HCT116 (cell line): ENCODE data around the gene OR4A15. TPM values are rescaled to one million over a fixed set of nuclear protein-coding genes. Genes with fewer than 3 reads are reported as not detected.

Experiments
- ATAC-seq: fragments of 200-7000 bp; cut with Tn5 transposase; 2 replicates; pipeline ENCODE4 v1.9.1; 2020; ENCODE audit warnings: mild to moderate bottlenecking, moderate library complexity
- BruUV-seq: library from RNA; stranded (reverse); fragments of 400-500 nt; replicated peaks from 2 replicates; lab custom pipeline; 2021; lab: Mats Ljungman, UMichigan
- CTCF ChIA-PET: fragments of 300-600 bp; sonication (Branson Sonifier 250); formaldehyde crosslinking; loops from one replicate; lab custom pipeline; 2021; ENCODE audit warnings: antibody characterized with exemption; lab: Charles Lee
- POLR2A ChIA-PET: fragments of 300-600, 350-600 bp; sonication (Branson Sonifier 250); formaldehyde crosslinking; loops from one replicate; lab custom pipeline; 2021; ENCODE audit warnings: antibody characterized with exemption; lab: Charles Lee
- RAD21 ChIA-PET, 2 experiments: fragments of 300-600 bp; sonication (Branson Sonifier 250); formaldehyde crosslinking; loops; one replicate each; lab custom pipeline; 2023; ENCODE audit warnings: low total read pairs in 2 of 2; ENCODE audit not compliant: uncharacterized antibody in 2 of 2, unreplicated experiment in 2 of 2, low non-redundant PET in 1 of 2; lab: Charles Lee
- DNase-seq: peaks from one replicate; pipeline ENCODE4 v3.0.0-alpha.2; 2010; ENCODE audit warnings: low read depth, low spot score
- H2AFZ ChIP-seq: fragments of 200-600 bp; shearing (Covaris generic), sonication (generic); 2 replicates; pipeline ENCODE4 v1.6.1; 2017; ENCODE audit warnings: low read depth, mixed run types, mixed read lengths, antibody characterized with exemption, low read length; ENCODE audit not compliant: poor library complexity, severe bottlenecking
- H3K27ac ChIP-seq: 2 replicates; pipeline ENCODE4 v1.5.1; 2012; ENCODE audit warnings: low read depth, low read length
- H3K27me3 ChIP-seq: fragments of 200-600 bp; sonication (generic); 2 replicates; pipeline ENCODE4 v1.6.1; 2016; ENCODE audit warnings: mixed run types, low read length, mixed read lengths; ENCODE audit not compliant: insufficient read depth
- H3K36me3 ChIP-seq, 2 experiments: fragments of 200-500 bp in 1 of 2; fragments of 200-600 bp in 1 of 2; sonication (Bioruptor generic) in 1 of 2; sonication (generic) in 1 of 2; 2 replicates each; pipeline versions ENCODE4 v1.5.1 to v1.6.1; 2014 to 2016; ENCODE audit warnings: low read length in 2 of 2, inconsistent platforms in 1 of 2, mixed read lengths in 1 of 2, mixed run types in 1 of 2; ENCODE audit not compliant: insufficient read depth in 2 of 2, control insufficient read depth in 1 of 2
- H3K4me1 ChIP-seq, 2 experiments: fragments of 200-600 bp in 1 of 2; sonication (generic) in 1 of 2; 2 replicates each; pipeline versions ENCODE4 v1.5.1 to v1.6.1; 2012 to 2017; ENCODE audit warnings: low read length in 2 of 2, inconsistent platforms in 1 of 2, mild to moderate bottlenecking in 1 of 2, mixed read lengths in 1 of 2, mixed run types in 1 of 2, moderate library complexity in 1 of 2; ENCODE audit not compliant: insufficient read depth in 2 of 2, control insufficient read depth in 1 of 2
- H3K4me2 ChIP-seq: fragments of 200-600 bp; sonication (generic); 2 replicates; pipeline ENCODE4 v1.6.1; 2017; ENCODE audit warnings: mixed run types, low read length, mixed read lengths
- H3K4me3 ChIP-seq, 2 experiments: fragments of 200-600 bp in 1 of 2; sonication (generic) in 1 of 2; replicated peaks in 1 of 2; 2 replicates each; pipeline ENCODE4 v1.5.1; 2011 to 2016; ENCODE audit warnings: low read length in 2 of 2, control low read depth in 1 of 2, low read depth in 1 of 2, mild to moderate bottlenecking in 1 of 2, mixed read lengths in 1 of 2, mixed run types in 1 of 2
- H3K79me2 ChIP-seq: fragments of 200-600 bp; sonication (generic); 2 replicates; pipeline ENCODE4 v1.6.1; 2017; ENCODE audit warnings: mild to moderate bottlenecking, mixed run types, low read length, moderate library complexity, mixed read lengths; ENCODE audit not compliant: insufficient read depth
- H3K9ac ChIP-seq: fragments of 200-600 bp; sonication (generic); 2 replicates; pipeline ENCODE4 v1.6.1; 2016; ENCODE audit warnings: low read length, mixed read lengths
- H3K9me2 ChIP-seq: fragments of 200-600 bp; sonication (generic), shearing (Covaris generic); 2 replicates; pipeline ENCODE4 v1.6.1; 2017; ENCODE audit warnings: mixed run types, mild to moderate bottlenecking, moderate library complexity; ENCODE audit not compliant: insufficient read depth
- H3K9me3 ChIP-seq, 2 experiments: fragments of 200-500 bp in 1 of 2; fragments of 200-600 bp in 1 of 2; sonication (Bioruptor generic) in 1 of 2; sonication (generic) in 1 of 2; 2 replicates each; pipeline ENCODE4 v1.6.1; 2014 to 2017; ENCODE audit warnings: low read length in 2 of 2, mixed read lengths in 2 of 2, inconsistent platforms in 1 of 2, low read depth in 1 of 2, mild to moderate bottlenecking in 1 of 2, mixed run types in 1 of 2, moderate library complexity in 1 of 2; ENCODE audit not compliant: control insufficient read depth in 1 of 2, insufficient read depth in 1 of 2
- H4K20me1 ChIP-seq: fragments of 200-600 bp; sonication (generic), shearing (Covaris generic); 2 replicates; pipeline ENCODE4 v1.6.1; 2017; ENCODE audit warnings: mixed run types, mild to moderate bottlenecking, moderate library complexity; ENCODE audit not compliant: insufficient read depth
- EGR1 ChIP-seq: IDR thresholded peaks from 2 replicates; pipeline ENCODE4 v1.6.1; 2012; ENCODE audit warnings: low read depth
- ELF1 ChIP-seq: IDR thresholded peaks from 2 replicates; pipeline ENCODE4 v1.6.1; 2012; ENCODE audit warnings: low read depth, borderline replicate concordance
- EZH2 ChIP-seq: fragments of 200-600 bp; sonication (generic); IDR thresholded peaks from 2 replicates; pipeline ENCODE4 v1.6.1; 2017; ENCODE audit warnings: antibody characterized with exemption, mixed run types
- EZH2phosphoT487 ChIP-seq: fragments of 200-600 bp; IDR thresholded peaks from 2 replicates; pipeline ENCODE4 v1.6.1; 2018; ENCODE audit warnings: antibody characterized with exemption, borderline replicate concordance
- FOSL1 ChIP-seq: IDR thresholded peaks from 2 replicates; pipeline ENCODE4 v1.6.1; 2012; ENCODE audit warnings: low read depth
- JUND ChIP-seq: IDR thresholded peaks from 2 replicates; pipeline ENCODE4 v1.6.1; 2012
- POLR2A ChIP-seq: IDR thresholded peaks from 2 replicates; pipeline ENCODE4 v1.7.0; 2011; ENCODE audit warnings: borderline replicate concordance; ENCODE audit not compliant: insufficient read depth, insufficient read length; ENCODE audit errors: extremely low read depth
- POLR2AphosphoS5 ChIP-seq: IDR thresholded peaks from 2 replicates; pipeline ENCODE4 v1.6.1; 2011; ENCODE audit warnings: mild to moderate bottlenecking, low read depth, low read length, moderate library complexity
- RAD21 ChIP-seq: IDR thresholded peaks from 2 replicates; pipeline ENCODE4 v1.6.1; 2012; ENCODE audit warnings: low read depth, mild to moderate bottlenecking
- SIN3A ChIP-seq: IDR thresholded peaks from 2 replicates; pipeline ENCODE4 v1.6.1; 2012; ENCODE audit warnings: low read depth
- SRF ChIP-seq: IDR thresholded peaks from 2 replicates; pipeline ENCODE4 v1.6.1; 2012; ENCODE audit warnings: low read depth
- YY1 ChIP-seq: IDR thresholded peaks from 2 replicates; pipeline ENCODE4 v1.6.1; 2011; ENCODE audit warnings: low read length, low read depth, moderate library complexity, mild to moderate bottlenecking; ENCODE audit not compliant: insufficient replicate concordance; ENCODE audit errors: extremely low read depth
- ZFX ChIP-seq: fragments of 450-650 bp; IDR thresholded peaks from 2 replicates; pipeline ENCODE4 v1.6.1; 2017
- ZNF274 ChIP-seq: fragments of 200-500 bp; sonication (Bioruptor generic); IDR thresholded peaks from 2 replicates; pipeline ENCODE4 v1.6.1; 2014; ENCODE audit warnings: mild to moderate bottlenecking, low read depth, low read length, inconsistent platforms
- intact Hi-C: fragments of 100-400 bp; cut with micrococcal nuclease; formaldehyde crosslinking; loops from 2 replicates; pipeline ENCODE4 v1.10.0; 2022
- total RNA-seq: library from RNA; stranded (reverse); gene quantifications from one replicate; pipeline ENCODE4 v1.2.1, GENCODE V29; 2021; ENCODE audit not compliant: unreplicated experiment
- TF ChIP-seq, protein P1 (sequence below), 3 experiments: fragments of 200-600 bp in 1 of 3; sonication (generic) in 1 of 3; IDR thresholded peaks in 2 of 3; conservative IDR thresholded peaks in 1 of 3; 2 replicates each; pipeline ENCODE4 v1.5.1; 2012 to 2017; ENCODE audit warnings: low read depth in 2 of 3, low read length in 2 of 3, antibody characterized with exemption in 1 of 3, borderline replicate concordance in 1 of 3, control low read depth in 1 of 3, mild to moderate bottlenecking in 1 of 3, mixed read lengths in 1 of 3, mixed run types in 1 of 3, moderate library complexity in 1 of 3; ENCODE audit not compliant: insufficient read depth in 1 of 3
- TF ChIP-seq, protein P2 (sequence below): IDR thresholded peaks from 2 replicates; pipeline ENCODE4 v1.6.1; 2011; ENCODE audit warnings: mild to moderate bottlenecking, low read length, moderate library complexity; ENCODE audit not compliant: insufficient replicate concordance; ENCODE audit errors: extremely low read depth
- TF ChIP-seq, protein P3 (sequence below): IDR thresholded peaks from 2 replicates; pipeline ENCODE4 v1.6.1; 2012

Gene OR4A15
- total RNA-seq, 1 experiment from 2014 or later = not detected

DNA sequence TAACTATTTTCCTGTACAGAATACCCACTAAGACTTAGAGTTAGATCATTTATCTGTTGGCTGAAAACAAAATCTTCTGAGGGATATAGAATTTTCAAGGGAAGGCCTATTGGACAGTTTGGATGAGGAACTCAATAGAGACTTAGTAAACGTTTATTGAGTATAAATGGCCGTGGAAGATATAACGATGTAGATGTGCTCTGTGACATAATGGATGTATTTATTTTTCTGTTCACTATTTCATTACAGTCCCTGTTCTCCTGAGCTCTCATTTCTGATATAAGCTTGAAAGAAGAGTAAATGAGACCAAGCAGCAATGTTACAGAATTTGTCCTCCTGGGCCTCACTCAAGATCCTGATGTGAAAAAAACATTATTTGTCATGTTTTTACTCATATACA is 24.9 kb upstream of the OR4A15 start, which contains the start of gene OR4A16:
OR4A16 (plus strand) TSS at position 301 of the 400 bp plus-strand sequence; CDS start at position 301, 0 bp downstream.
- no peaks in the 10 kb centered on the region for H3K9me2 ChIP-seq

DNA sequence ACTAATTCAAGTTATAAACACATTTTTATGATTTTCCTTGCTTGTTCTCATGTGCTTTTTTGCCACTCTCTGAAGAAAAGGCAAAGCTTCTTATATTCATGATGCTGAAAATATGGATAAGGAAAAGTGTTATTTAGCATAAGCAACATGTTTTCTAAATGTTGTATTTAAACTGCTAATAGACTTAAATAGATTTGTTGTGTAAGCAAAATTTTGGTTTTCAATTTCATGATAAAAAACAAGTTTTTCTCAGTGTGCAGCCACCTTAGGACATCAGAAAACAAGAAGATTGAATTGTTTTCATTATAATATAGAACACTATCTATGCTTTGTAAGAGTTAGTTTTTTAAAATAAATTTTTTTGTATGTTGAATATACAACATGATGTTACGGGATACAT is 22.5 kb upstream of the OR4A15 start:
- no TSS peak for BruUV-seq
- Histone ChIP-seq H2AFZ (no peak overlapping the region), H3K9me2 (no peaks in the 10 kb centered on the region), H3K79me2 (no peaks in the 10 kb centered on the region), H3K27ac (no peak overlapping the region), H3K36me3 (no peaks in the 10 kb centered on the region), H4K20me1 (no peaks in the 10 kb centered on the region), H3K9ac (no peak overlapping the region), H3K4me1 (no peaks in the 10 kb centered on the region), H3K27me3 (no peaks in the 10 kb centered on the region), H3K4me2 (no peak overlapping the region), H3K9me3 (peaks cover 8 to 18% of the 10 kb centered on the region in 2 experiments; a peak in 2 of 4 replicates), H3K4me3 (no peak overlapping the region)
- ATAC-seq (no peak), DNase-seq (no peak)
- CTCF ChIA-PET = no interaction called here
- intact Hi-C loops = no loop called here
- TF ChIP-seq, protein P1, sequence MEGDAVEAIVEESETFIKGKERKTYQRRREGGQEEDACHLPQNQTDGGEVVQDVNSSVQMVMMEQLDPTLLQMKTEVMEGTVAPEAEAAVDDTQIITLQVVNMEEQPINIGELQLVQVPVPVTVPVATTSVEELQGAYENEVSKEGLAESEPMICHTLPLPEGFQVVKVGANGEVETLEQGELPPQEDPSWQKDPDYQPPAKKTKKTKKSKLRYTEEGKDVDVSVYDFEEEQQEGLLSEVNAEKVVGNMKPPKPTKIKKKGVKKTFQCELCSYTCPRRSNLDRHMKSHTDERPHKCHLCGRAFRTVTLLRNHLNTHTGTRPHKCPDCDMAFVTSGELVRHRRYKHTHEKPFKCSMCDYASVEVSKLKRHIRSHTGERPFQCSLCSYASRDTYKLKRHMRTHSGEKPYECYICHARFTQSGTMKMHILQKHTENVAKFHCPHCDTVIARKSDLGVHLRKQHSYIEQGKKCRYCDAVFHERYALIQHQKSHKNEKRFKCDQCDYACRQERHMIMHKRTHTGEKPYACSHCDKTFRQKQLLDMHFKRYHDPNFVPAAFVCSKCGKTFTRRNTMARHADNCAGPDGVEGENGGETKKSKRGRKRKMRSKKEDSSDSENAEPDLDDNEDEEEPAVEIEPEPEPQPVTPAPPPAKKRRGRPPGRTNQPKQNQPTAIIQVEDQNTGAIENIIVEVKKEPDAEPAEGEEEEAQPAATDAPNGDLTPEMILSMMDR (IDR thresholded peaks at IDR 0.05 in 2 of 3, conservative IDR thresholded peaks at IDR 0.05 in 1 of 3; ENCODE audit: borderline replicate concordance in 1 of 3, insufficient read depth in 1 of 3, low read depth in 2 of 3, low read length in 2 of 3) = no peak
- TF ChIP-seq ELF1 = no peak
- no peak for TF ChIP-seq ZFX
- no peak for TF ChIP-seq EZH2phosphoT487
- no peak for TF ChIP-seq POLR2A
- TF ChIP-seq, protein P2, sequence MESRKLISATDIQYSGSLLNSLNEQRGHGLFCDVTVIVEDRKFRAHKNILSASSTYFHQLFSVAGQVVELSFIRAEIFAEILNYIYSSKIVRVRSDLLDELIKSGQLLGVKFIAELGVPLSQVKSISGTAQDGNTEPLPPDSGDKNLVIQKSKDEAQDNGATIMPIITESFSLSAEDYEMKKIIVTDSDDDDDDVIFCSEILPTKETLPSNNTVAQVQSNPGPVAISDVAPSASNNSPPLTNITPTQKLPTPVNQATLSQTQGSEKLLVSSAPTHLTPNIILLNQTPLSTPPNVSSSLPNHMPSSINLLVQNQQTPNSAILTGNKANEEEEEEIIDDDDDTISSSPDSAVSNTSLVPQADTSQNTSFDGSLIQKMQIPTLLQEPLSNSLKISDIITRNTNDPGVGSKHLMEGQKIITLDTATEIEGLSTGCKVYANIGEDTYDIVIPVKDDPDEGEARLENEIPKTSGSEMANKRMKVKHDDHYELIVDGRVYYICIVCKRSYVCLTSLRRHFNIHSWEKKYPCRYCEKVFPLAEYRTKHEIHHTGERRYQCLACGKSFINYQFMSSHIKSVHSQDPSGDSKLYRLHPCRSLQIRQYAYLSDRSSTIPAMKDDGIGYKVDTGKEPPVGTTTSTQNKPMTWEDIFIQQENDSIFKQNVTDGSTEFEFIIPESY = no peak
- RAD21 ChIA-PET = no interaction called here
- POLR2A ChIA-PET = no interaction called here

More for the DNA sequence above, 24.9 kb upstream of the OR4A15 start, which contains the start of gene OR4A16:
- H3K27me3 ChIP-seq = no peaks in the 10 kb centered on the region
- intact Hi-C loops = no loop called here
- no peak for TF ChIP-seq POLR2AphosphoS5
- TF ChIP-seq EZH2phosphoT487 = no peak
- TF ChIP-seq, protein P3, sequence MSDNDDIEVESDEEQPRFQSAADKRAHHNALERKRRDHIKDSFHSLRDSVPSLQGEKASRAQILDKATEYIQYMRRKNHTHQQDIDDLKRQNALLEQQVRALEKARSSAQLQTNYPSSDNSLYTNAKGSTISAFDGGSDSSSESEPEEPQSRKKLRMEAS = no peak
- no peak for TF ChIP-seq ZNF274
- TF ChIP-seq JUND = no peak
- no peak for TF ChIP-seq RAD21
- no peak for TF ChIP-seq SIN3A
- no peak for TF ChIP-seq ZFX
- no peak for TF ChIP-seq FOSL1
- no peak for TF ChIP-seq EGR1
- no peak for TF ChIP-seq EZH2
- no peak for TF ChIP-seq YY1
- no peak for TF ChIP-seq SRF
- no peak for TF ChIP-seq ELF1
- TF ChIP-seq, all 23 proteins: peak for 0
- ATAC-seq = no peak
- Histone ChIP-seq H3K79me2 (no peaks in the 10 kb centered on the region), H3K9ac (no peak within 1 kb of the TSS), H2AFZ (no peak within 1 kb of the TSS), H3K4me2 (no peak within 1 kb of the TSS), H4K20me1 (no peaks in the 10 kb centered on the region), H3K4me3 (no peak within 1 kb of the TSS), H3K9me3 (peaks cover 8 to 18% of the 10 kb centered on the region in 2 experiments; a peak in 2 of 4 replicates), H3K36me3 (no peaks in the 10 kb centered on the region), H3K4me1 (no peaks in the 10 kb centered on the region), H3K27ac (no peak within 1 kb of the TSS)
- ChIA-PET CTCF (no interaction called here), RAD21 (no interaction called here), POLR2A (no interaction called here)
- BruUV-seq = no TSS peak
- DNase-seq = no peak
